Brain microvascular endothelial cell (primary cell): ENCODE results near the gene COQ10A.

Experiments used
- DNase-seq: peaks from one replicate; pipeline ENCODE4 v3.0.0-alpha.2; 2020
- H3K27ac ChIP-seq: fragments of 250-450 bp; sonication (Bioruptor Pico); 2 replicates; pipeline ENCODE4 v1.5.1; 2020; ENCODE audit warnings: mild to moderate bottlenecking, moderate library complexity
- H3K27me3 ChIP-seq: fragments of 250-450 bp; sonication (Bioruptor Pico); replicated peaks from 2 replicates; pipeline ENCODE4 v1.5.1; 2020; ENCODE audit warnings: mild to moderate bottlenecking
- H3K36me3 ChIP-seq: fragments of 250-450 bp; sonication (Bioruptor Pico); replicated peaks from 2 replicates; pipeline ENCODE4 v1.5.1; 2020; ENCODE audit warnings: mild to moderate bottlenecking
- H3K4me3 ChIP-seq: 2 replicates; pipeline ENCODE4 v1.5.1; 2011; ENCODE audit warnings: low read depth, mild to moderate bottlenecking, control low read depth, low read length, moderate library complexity
- CTCF ChIP-seq: IDR thresholded peaks from 2 replicates; pipeline ENCODE4 v1.5.1; 2011; ENCODE audit warnings: low read depth, mild to moderate bottlenecking, moderate library complexity, low read length, control low read depth, inconsistent platforms; ENCODE audit errors: missing control alignments
- in situ Hi-C: cut with HindIII; loops from 2 replicates; pipeline ENCODE4 v1.10.0; 2017; ENCODE audit warnings: low sequenced_read_pairs, low pct_ligation_motif_present

Gene COQ10A

GRCh38 chr12:56266693-56267442, at the start of gene COQ10A:
Gene COQ10A (plus strand): TSS chr12:56266942. CDS start chr12:56267119, 177 bp downstream.
- peak; percentile 83 for TF ChIP-seq CTCF
- peak; percentile 79 for DNase-seq
- peak within 1 kb of the TSS; percentile 79 for H3K27ac ChIP-seq
- no peaks in the 10 kb centered on the region for H3K27me3 ChIP-seq
- H3K4me3 ChIP-seq, result peak within 1 kb of the TSS; percentile 86
- in situ Hi-C loops, result no loop called here
- H3K36me3 ChIP-seq, result peaks cover 24% of the 10 kb centered on the region

DNA sequence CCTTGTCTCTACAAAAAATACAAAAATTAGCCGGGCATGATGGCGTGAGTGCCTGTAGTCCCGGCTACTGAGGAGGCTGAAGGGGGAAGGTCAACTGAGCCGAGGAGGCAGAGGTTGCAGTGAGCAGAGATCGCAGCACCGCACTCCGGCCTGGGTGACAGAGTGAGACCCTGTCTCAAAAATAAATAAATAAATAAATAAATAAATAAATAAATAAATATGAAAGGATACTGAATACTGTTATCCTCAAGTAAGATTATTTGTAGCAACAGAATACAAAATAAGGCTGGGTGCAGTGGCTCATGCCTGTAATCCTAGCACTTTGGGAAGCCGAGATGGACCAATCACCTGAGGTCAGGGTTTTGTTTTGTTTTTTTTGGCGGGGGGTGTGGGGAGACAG, 46.9 kb upstream of the COQ10A start:
- in situ Hi-C loops, result no loop called here
- TF ChIP-seq CTCF, result no peak
- no peak overlapping the region for H3K27ac ChIP-seq
- H3K4me3 ChIP-seq, result no peak overlapping the region
- DNase-seq, result no peak
- no peaks in the 10 kb centered on the region for H3K27me3 ChIP-seq
- peaks cover 13% of the 10 kb centered on the region for H3K36me3 ChIP-seq

DNA sequence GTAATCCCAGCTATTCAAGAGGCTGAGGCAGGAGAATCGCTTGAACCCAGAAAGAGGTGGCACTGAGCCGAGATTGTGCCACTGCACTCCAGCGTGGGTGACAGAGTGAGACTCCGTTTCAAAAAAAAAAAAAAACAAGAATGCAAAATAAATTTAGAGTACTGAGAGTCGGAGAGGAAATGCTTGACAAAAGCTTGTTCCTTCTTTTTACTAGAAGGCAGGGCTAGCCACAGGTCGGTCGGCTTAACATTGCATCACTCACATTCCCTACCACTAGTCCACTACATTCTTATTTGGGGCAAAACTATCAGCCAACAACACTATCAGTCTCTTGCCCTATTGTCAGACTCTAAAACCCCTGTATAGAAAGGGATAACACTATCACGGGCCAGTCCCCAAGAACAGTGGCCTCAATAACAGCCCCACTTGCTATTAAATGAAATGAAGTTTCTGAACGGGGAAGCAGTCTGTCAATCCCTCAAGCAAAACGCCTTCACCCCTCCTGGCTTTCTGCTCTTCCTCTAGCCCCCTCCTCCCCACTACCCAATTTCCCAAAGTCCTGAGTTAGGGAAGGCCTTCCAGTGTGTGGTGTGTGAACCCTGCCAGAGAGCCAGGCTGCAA, 46.0 kb upstream of the COQ10A start:
- TF ChIP-seq CTCF, result no peak
- in situ Hi-C loops, result no loop called here
- DNase-seq, result no peak
- no peaks in the 10 kb centered on the region for H3K27me3 ChIP-seq
- H3K4me3 ChIP-seq, result peak overlapping the region; percentile 86
- peak overlapping the region; percentile 93 for H3K27ac ChIP-seq
- peaks cover 7% of the 10 kb centered on the region for H3K36me3 ChIP-seq

- Histone ChIP-seq H3K27me3 (no peaks in the 10 kb centered on the region), H3K36me3 (peaks cover 5% of the 10 kb centered on the region), H3K4me3 (peak overlapping the region; percentile 86), H3K27ac (peak overlapping the region; percentile 93)
- in situ Hi-C loops, result no loop called here
- no peak for TF ChIP-seq CTCF
- peak; percentile 48 for DNase-seq
These were observed 45.4 kb upstream of the COQ10A start for GRCh38 chr12:56221232-56221756.

GRCh38 chr12:56221757-56222530, 44.8 kb upstream of the COQ10A start, which contains the start of gene RNF41:
Gene RNF41 (minus strand): TSS chr12:56221922. CDS start chr12:56214047, 7,875 bp downstream.
- H3K27me3 ChIP-seq, result no peaks in the 10 kb centered on the region
- peak within 1 kb of the TSS; percentile 86 for H3K4me3 ChIP-seq
- TF ChIP-seq CTCF, result peak; percentile 35
- peak within 1 kb of the TSS; percentile 93 for H3K27ac ChIP-seq
- no peaks in the 10 kb centered on the region for H3K36me3 ChIP-seq
- DNase-seq, result peak; percentile 97
- in situ Hi-C loops, result no loop called here
